Muscle layer of colon (tissue), 2 donors: ENCODE measurements around the gene GPBAR1.

Source experiments
- H3K27ac ChIP-seq: one replicate; pipeline ENCODE4 v1.7.0; 2013; ENCODE audit warnings: low read depth, mild to moderate bottlenecking, low read length, moderate library complexity
- H3K27me3 ChIP-seq, 2 donors: one replicate each; pipeline ENCODE4 v1.7.0; 2013; ENCODE audit warnings: low read length in 2 of 2, mild to moderate bottlenecking in 2 of 2; ENCODE audit not compliant: insufficient read depth in 2 of 2, control insufficient read depth in 1 of 2
- H3K36me3 ChIP-seq: one replicate; pipeline ENCODE4 v1.7.0; 2013; ENCODE audit warnings: mild to moderate bottlenecking, low read length; ENCODE audit not compliant: insufficient read depth
- H3K4me1 ChIP-seq: one replicate; pipeline ENCODE4 v1.7.0; 2013; ENCODE audit warnings: mild to moderate bottlenecking, low read length; ENCODE audit not compliant: insufficient read depth
- H3K4me3 ChIP-seq, 2 donors: one replicate each; pipeline ENCODE4 v1.7.0; 2013; ENCODE audit warnings: low read length in 2 of 2, low read depth in 1 of 2, mild to moderate bottlenecking in 1 of 2, moderate library complexity in 1 of 2
- H3K9ac ChIP-seq: one replicate; pipeline ENCODE4 v1.7.0; 2013; ENCODE audit warnings: low read length
- H3K9me3 ChIP-seq: one replicate; pipeline ENCODE4 v1.7.0; 2013; ENCODE audit warnings: mild to moderate bottlenecking, low read length
- donor health status: abdominal sarcoma.
- donor health status: Adenocarcinoma of cecum.

Gene GPBAR1

GRCh38 chr2:218292048-218293014 is 31.5 kb downstream of the GPBAR1 start, which contains the start of gene TMBIM1:
Gene TMBIM1 (minus strand): TSS chr2:218292503. CDS start chr2:218282141, 10,362 bp downstream.
- H3K27ac ChIP-seq, result peak within 1 kb of the TSS; percentile 97
- H3K4me3 ChIP-seq, result peak within 1 kb of the TSS; percentile 84 to 91
- peaks cover 46% of the 10 kb centered on the region for H3K4me1 ChIP-seq
- H3K36me3 ChIP-seq, result no peaks in the 10 kb centered on the region
- no peaks in the 10 kb centered on the region for H3K27me3 ChIP-seq
- H3K9ac ChIP-seq, result peak within 1 kb of the TSS; percentile 97
- H3K9me3 ChIP-seq, result no peaks in the 10 kb centered on the region

- peaks cover 34% of the 10 kb centered on the region for H3K4me1 ChIP-seq
Measured at GRCh38 chr2:218293715-218294429, 33.1 kb downstream of the GPBAR1 start.

DNA sequence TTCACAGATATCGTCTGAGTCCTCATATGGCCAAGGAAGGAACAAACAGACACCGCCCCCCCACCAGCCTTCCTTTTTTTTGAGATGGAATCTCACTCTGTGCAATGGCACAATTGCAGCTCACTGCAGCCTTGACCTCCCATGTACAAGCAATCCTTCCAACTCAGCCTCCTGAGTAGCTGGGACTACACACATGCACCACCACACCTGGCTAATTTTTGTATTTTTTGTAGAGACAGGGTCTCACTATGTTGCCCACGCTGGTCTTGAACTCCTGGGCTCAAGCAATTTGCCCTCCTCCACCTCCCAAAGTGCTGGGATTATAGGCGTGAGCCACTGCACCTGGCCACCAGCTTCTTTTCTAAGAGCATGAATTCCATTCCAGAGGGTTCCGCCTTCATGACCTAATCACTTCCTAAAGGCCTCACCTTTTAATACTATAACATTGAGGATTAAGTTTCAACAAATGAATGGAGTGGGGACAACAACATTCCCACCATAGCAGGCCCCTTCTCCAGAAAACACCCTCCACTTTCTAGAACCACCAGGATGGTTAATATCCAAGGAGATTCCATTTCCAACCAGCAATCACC is 33.7 kb downstream of the GPBAR1 start:
- no peak overlapping the region for H3K9ac ChIP-seq

More at GRCh38 chr2:218293715-218294429, 33.1 kb downstream of the GPBAR1 start:
- H3K27me3 ChIP-seq, result no peaks in the 10 kb centered on the region
- H3K4me3 ChIP-seq, result no peak overlapping the region
- H3K9me3 ChIP-seq, result no peaks in the 10 kb centered on the region
- H3K27ac ChIP-seq, result no peak overlapping the region
- H3K36me3 ChIP-seq, result no peaks in the 10 kb centered on the region
- no peak overlapping the region for H3K9ac ChIP-seq

DNA sequence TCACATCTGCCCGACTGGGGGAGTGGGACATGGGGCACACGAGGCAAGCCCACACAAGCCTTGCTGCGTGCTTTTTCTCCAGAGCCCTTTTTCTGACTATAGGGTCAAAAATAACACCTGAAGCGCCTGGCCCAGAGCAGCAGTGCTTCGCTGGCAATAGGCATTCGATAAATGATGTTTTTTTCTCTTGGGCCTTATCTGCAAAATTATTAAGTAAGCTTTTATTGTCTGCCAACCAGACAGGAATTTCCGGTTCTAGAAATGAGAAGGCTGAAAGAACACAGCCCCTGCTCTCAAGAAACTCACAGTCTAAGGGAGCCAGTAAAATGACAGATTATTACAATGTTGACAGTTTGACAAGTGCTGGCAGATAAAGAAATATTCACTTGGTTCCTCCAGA is 34.2 kb downstream of the GPBAR1 start:
- no peak overlapping the region for H3K4me3 ChIP-seq
- peaks cover 23% of the 10 kb centered on the region for H3K4me1 ChIP-seq
- H3K36me3 ChIP-seq, result no peaks in the 10 kb centered on the region
- no peaks in the 10 kb centered on the region for H3K9me3 ChIP-seq
- H3K27ac ChIP-seq, result no peak overlapping the region
- H3K27me3 ChIP-seq, result no peaks in the 10 kb centered on the region
- H3K9ac ChIP-seq, result no peak overlapping the region

More for the DNA sequence above, 33.7 kb downstream of the GPBAR1 start:
- Histone ChIP-seq H3K27ac (no peak overlapping the region), H3K36me3 (no peaks in the 10 kb centered on the region), H3K27me3 (no peaks in the 10 kb centered on the region), H3K9me3 (no peaks in the 10 kb centered on the region), H3K4me3 (no peak overlapping the region), H3K4me1 (peaks cover 28% of the 10 kb centered on the region)

- no peaks in the 10 kb centered on the region for H3K9me3 ChIP-seq
- H3K36me3 ChIP-seq, result no peaks in the 10 kb centered on the region
- H3K27me3 ChIP-seq, result no peaks in the 10 kb centered on the region
- H3K27ac ChIP-seq, result no peak overlapping the region
- peaks cover 11% of the 10 kb centered on the region for H3K4me1 ChIP-seq
- no peak overlapping the region for H3K9ac ChIP-seq
- no peak overlapping the region for H3K4me3 ChIP-seq
Measured at GRCh38 chr2:218296200-218296599, 35.4 kb downstream of the GPBAR1 start.

DNA sequence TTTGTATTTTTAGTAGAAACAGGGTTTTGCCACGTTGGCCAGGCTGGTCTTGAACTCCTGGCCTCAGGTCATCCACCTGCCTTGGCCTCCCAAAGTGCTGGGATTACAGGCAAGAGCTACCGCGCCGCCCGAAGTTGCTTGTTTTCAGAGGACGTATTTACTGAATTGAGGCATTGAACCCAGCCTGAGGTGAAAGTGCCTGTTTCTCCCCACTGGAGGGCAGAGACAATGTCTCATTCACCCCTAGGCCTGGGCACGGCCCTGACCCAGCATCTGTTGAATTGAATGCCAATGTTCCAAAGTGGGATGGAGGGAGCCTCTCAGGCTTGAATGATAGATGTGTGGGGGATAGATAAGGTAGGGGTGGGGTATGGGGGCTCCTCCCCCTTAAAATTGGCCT is 36.0 kb downstream of the GPBAR1 start:
- H3K4me1 ChIP-seq, result peaks cover 7% of the 10 kb centered on the region
- no peak overlapping the region for H3K27ac ChIP-seq
- H3K9ac ChIP-seq, result no peak overlapping the region
- H3K27me3 ChIP-seq, result no peaks in the 10 kb centered on the region
- H3K4me3 ChIP-seq, result no peak overlapping the region
- no peaks in the 10 kb centered on the region for H3K9me3 ChIP-seq
- no peaks in the 10 kb centered on the region for H3K36me3 ChIP-seq

DNA sequence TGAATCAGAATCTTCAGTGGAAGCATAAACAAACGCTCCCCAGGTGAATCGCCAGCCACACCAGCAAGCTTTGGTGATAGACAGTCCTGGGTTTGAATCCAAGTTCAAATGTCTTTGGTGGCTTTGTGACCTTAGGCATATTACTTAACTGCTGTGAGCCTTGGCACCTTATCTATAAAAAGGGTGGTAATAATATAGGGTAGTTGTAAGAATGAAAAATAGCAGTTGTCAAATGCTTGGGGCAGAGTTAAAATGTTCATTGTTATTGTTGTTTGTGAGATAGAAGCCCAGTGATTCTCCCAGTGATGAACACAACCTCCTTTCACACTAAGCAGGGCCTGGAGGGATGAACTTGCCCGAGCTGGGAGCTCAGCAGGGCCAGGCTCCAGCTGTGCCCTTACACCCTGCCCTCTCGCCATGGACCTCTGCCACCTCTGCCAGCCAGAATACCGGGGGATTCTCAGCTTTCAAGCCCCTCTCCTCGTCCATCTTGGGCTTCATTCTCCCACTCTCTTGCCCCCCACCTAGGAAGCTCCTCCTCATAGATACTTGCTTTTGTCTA is 37.6 kb downstream of the GPBAR1 start:
- Histone ChIP-seq H3K27ac (no peak overlapping the region), H3K27me3 (no peaks in the 10 kb centered on the region), H3K9me3 (no peaks in the 10 kb centered on the region), H3K4me1 (no peaks in the 10 kb centered on the region), H3K4me3 (no peak overlapping the region), H3K9ac (no peak overlapping the region), H3K36me3 (no peaks in the 10 kb centered on the region)

- Histone ChIP-seq H3K4me3 (no peak overlapping the region), H3K9ac (no peak overlapping the region), H3K27ac (no peak overlapping the region), H3K36me3 (no peaks in the 10 kb centered on the region), H3K27me3 (no peaks in the 10 kb centered on the region), H3K9me3 (no peaks in the 10 kb centered on the region), H3K4me1 (no peaks in the 10 kb centered on the region)
Measured at GRCh38 chr2:218300141-218300540, 39.3 kb downstream of the GPBAR1 start.

- Histone ChIP-seq H3K9ac (no peak overlapping the region), H3K36me3 (no peaks in the 10 kb centered on the region), H3K9me3 (no peaks in the 10 kb centered on the region), H3K27me3 (no peaks in the 10 kb centered on the region), H3K27ac (no peak overlapping the region), H3K4me1 (no peaks in the 10 kb centered on the region), H3K4me3 (no peak overlapping the region)
Measured at GRCh38 chr2:218301176-218301819, 40.5 kb downstream of the GPBAR1 start.

- H3K27me3 ChIP-seq, result no peaks in the 10 kb centered on the region
- no peaks in the 10 kb centered on the region for H3K4me1 ChIP-seq
- no peaks in the 10 kb centered on the region for H3K36me3 ChIP-seq
- no peaks in the 10 kb centered on the region for H3K9me3 ChIP-seq
- no peak overlapping the region for H3K27ac ChIP-seq
- H3K4me3 ChIP-seq, result no peak overlapping the region
- H3K9ac ChIP-seq, result no peak overlapping the region
Measured at GRCh38 chr2:218305383-218305782, 44.6 kb downstream of the GPBAR1 start.
